ENCODE measurements around the gene VPS72. TPM values are rescaled to one million over a fixed set of nuclear protein-coding genes. Genes with fewer than 3 reads are reported as not detected.

The VPS72 gene
- total RNA-seq, 1 experiment from 2014 or later: 71.5 TPM

DNA sequence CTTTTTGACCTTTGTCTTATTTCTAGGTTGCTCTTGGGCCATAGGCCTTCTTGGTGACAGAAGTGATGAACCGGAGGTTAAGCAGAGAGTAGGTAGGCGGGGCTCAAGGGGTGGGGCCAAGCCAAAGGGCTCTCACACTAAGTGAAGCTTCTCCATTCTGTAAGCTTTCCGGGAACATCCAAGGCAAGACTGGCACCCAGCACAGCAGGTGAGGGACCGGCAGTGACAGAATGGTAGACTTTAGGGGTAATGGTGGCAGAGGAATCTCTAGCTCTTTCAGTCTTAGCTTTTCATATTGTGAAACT lies 33.5 kb downstream of the VPS72 start, which contains the start of gene TNFAIP8L2:
TSS of gene TNFAIP8L2 (plus strand) at position 135 of the 305 bp plus-strand sequence. CDS start 2,049 bp downstream, outside the sequence.
- no peaks in the 10 kb centered on the region for H3K9me3 ChIP-seq (ENCODE audit: control insufficient read depth, insufficient read depth, low read depth, low read length)
- intact Hi-C loops (cut with micrococcal nuclease; ENCODE audit: unreplicated experiment): loop anchor here (1.0 kb wide), 1 partner anchor 56 kb away; no protein-coding TSS in a partner anchor
- TF ChIP-seq SIN3A (IDR thresholded peaks at IDR 0.05; ENCODE audit: borderline replicate concordance, insufficient read depth, low read depth, low read length): no peak
- TF ChIP-seq CTCF (IDR thresholded peaks at IDR 0.05): no peak
- TF ChIP-seq TCF7L2 (IDR thresholded peaks at IDR 0.05; ENCODE audit: low read depth, low read length): no peak
- no peak for TF ChIP-seq POLR2AphosphoS5 (IDR thresholded peaks at IDR 0.05; ENCODE audit: low read depth, low read length)
- no peak for TF ChIP-seq REST (IDR thresholded peaks at IDR 0.05; ENCODE audit: insufficient read depth in 1 of 2, low read depth in 2 of 2, low read length in 1 of 2)
- ChIA-PET CTCF (interaction anchor here (3.5 kb wide), 1 partner anchor 57 kb away, joined by 70 read pairs; no protein-coding TSS in a partner anchor), POLR2A (no interaction called here)
- DNase-seq (ENCODE audit: low read depth, low spot score) (no peak), ATAC-seq (peak; percentile 87)
- no peaks in the 10 kb centered on the region for H3K4me1 ChIP-seq (ENCODE audit: control insufficient read depth, insufficient read depth, low read length)
- no TSS peak for BruUV-seq (replicated peaks)
- H3K27ac ChIP-seq (ENCODE audit: low read length): no peak within 1 kb of the TSS
- no peaks in the 10 kb centered on the region for H3K27me3 ChIP-seq (ENCODE audit: control insufficient read depth, insufficient read depth, low read length)
- H3K36me3 ChIP-seq (ENCODE audit: control insufficient read depth, insufficient read depth, low read length): no peaks in the 10 kb centered on the region; the same call in 1 of the 2 replicates
- in situ Hi-C loops (cut with HindIII; ENCODE audit: low pct_unique_long_range_greater_than_20kb, low sequenced_read_pairs): no loop called here
- no peak within 1 kb of the TSS for H3K4me3 ChIP-seq (ENCODE audit: low read depth in 2 of 2, low read length in 2 of 2)

- Histone ChIP-seq H3K4me1 (ENCODE audit: control insufficient read depth, insufficient read depth, low read length) (peaks cover 7% of the 10 kb centered on the region; the same call in 1 of the 2 replicates), H3K27ac (ENCODE audit: low read length) (peak overlapping the region; percentile 71; the same call in 1 of the 2 replicates), H3K4me3 (ENCODE audit: low read depth in 2 of 2, low read length in 2 of 2) (no peak overlapping the region; a peak in 1 of 4 replicates), H3K27me3 (ENCODE audit: control insufficient read depth, insufficient read depth, low read length) (no peaks in the 10 kb centered on the region), H3K9me3 (ENCODE audit: control insufficient read depth, insufficient read depth, low read depth, low read length) (no peaks in the 10 kb centered on the region), H3K36me3 (ENCODE audit: control insufficient read depth, insufficient read depth, low read length) (no peaks in the 10 kb centered on the region)
- no peak for TF ChIP-seq TCF7L2 (IDR thresholded peaks at IDR 0.05; ENCODE audit: low read depth, low read length)
- no peak for TF ChIP-seq CTCF (IDR thresholded peaks at IDR 0.05)
- TF ChIP-seq REST (IDR thresholded peaks at IDR 0.05; ENCODE audit: insufficient read depth in 1 of 2, low read depth in 2 of 2, low read length in 1 of 2): no peak
- no peak for TF ChIP-seq POLR2AphosphoS5 (IDR thresholded peaks at IDR 0.05; ENCODE audit: low read depth, low read length)
- TF ChIP-seq SIN3A (IDR thresholded peaks at IDR 0.05; ENCODE audit: borderline replicate concordance, insufficient read depth, low read depth, low read length): no peak
- CTCF ChIA-PET: interaction anchor here (0.7 kb wide), 2 partner anchors 58 to 600 kb away, joined by 3 read pairs; no protein-coding TSS in a partner anchor
- POLR2A ChIA-PET: interaction anchor here (0.8 kb wide), 1 partner anchor 289 kb away, joined by 3 read pairs; no protein-coding TSS in a partner anchor
- ATAC-seq (no peak), DNase-seq (ENCODE audit: low read depth, low spot score) (no peak)
- intact Hi-C loops (cut with micrococcal nuclease; ENCODE audit: unreplicated experiment) (no loop called here), in situ Hi-C loops (cut with HindIII; ENCODE audit: low pct_unique_long_range_greater_than_20kb, low sequenced_read_pairs) (no loop called here)
- BruUV-seq (replicated peaks): no TSS peak
Observed at GRCh38 chr1:151147665-151148064, 42.3 kb downstream of the VPS72 start.

Measured in Panc1 (cell line).